AML-193 (cell line): Measurements from ENCODE around the gene MRPL37.
"Not testable (repeated sequence)": the region's sequence is repeated elsewhere in the genome, so short reads cannot be mapped to it uniquely, and the experiment has no call there.

Source experiments
- DNase-seq, 2 experiments: peaks; one replicate each; lab custom pipeline; 2025; lab: John Stamatoyannopoulos, UW

The MRPL37 gene

DNA sequence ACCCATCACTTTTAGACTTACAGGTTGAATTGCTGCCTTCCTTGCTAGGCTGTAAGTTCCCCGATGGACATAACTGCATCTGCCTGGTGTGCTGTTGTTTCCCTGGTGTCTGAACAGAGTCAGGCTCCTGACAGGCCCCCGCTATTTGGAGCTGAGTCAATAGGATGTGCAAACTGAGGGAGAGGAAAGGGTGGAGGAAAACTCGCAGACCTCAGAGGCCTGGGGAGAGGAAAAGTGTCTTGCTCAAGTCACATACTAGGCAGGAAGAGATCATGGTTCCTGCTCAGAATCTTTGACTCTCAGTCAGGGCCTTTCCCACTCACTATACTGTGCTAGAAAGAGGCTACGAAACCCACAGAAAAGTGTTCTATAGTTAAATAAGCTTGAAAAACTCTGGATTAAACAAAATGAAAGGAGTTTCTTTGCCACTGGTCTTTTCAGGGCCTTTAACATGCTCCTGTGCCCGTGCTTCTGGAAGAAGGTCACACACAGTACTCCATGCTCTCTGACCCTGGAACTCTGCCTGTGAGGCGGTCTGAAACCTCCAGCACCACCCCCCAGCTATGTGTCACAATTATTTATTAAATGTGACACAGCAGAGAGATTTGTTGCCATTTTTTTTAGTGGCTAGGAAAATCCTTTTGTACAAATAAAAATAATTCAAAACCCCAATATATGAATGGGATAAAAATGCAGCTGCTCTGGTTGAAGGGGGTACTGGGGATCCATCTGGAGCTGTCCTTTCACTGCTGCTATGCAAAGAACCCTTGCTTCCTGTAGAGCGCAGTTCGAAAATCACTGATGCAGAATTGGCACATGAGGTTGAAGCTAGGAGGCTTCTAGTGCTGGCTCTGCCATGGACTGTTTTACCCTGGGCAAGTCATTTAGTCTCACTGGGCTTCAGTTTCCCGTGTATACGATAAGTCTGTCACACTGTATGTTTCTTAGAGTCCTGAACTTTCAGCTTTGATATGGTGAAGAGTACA, 27.1 kb upstream of the MRPL37 start:
- no peak for DNase-seq

DNA sequence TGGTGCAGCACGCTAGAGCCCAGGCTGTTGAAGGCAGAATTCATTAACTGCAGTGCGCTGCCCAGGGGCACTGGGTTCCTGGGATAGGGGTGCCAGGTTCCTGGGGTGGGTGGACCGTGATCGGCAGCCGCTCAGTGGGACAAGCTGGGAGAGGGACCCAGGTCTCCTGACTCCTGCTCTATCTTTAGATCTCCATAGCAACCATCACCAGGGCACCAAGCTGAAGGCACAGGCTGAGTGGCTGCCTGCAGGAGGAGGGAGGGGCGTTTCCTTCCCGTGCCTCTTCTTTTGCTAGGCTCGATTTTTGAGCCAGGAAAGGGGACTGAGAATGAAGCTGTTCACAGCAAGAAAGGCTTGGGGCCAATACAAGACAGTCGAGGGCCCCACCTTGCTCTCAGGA, 26.3 kb upstream of the MRPL37 start:
- no peak for DNase-seq

DNA sequence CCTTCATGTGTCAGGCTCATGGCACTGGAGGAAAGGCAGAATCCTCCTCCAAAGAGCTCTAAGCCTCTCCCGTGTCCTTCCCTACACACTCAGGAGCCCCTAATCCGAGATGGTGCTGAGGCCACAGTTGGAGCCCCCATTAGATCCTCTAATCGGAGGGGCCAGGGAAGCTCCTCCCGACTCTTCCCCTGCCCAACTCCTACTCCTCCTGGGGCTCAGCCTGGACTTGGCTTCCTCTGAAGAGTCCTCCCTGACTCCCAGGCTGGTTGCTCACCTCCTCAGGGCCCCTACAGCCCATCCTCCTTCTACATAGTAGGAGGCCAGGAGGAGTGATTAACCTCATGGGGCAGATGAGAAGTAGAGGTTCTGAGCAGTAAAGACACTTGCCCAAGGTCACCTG, 25.9 kb upstream of the MRPL37 start:
- DNase-seq: no peak

DNA sequence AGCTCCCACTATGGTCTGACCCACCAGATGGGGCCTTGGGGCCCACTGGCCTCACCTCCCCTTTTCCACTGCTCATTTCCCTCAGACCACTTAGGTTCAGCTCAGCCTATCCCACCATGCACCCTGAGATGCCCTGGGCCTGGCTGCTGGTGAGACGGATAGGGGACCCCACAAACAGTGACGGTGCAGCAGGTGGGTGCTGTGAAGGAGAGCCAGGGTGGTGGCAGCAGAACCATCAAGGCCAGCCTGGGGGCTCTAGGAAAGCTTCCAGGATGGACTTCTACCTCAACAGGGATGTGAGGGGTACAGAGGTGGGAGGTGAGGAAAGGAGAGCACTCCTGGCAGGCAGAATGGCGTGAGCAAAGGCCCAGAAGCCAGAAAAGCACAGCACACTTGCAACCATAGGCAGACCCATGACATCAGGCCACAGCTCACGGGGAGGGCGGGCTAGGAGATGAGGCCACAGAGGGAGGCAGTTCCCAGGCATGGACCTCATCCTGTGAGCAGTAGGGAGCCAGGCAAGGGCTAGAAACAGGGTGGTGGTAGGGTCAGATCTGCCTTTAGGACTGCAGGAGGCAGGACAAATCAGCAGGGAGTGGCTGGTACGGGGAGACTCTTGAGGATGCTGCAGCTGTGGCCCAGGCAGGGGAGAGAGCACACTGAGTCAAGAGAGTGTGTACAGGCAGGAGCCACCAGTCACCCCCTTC, 23.2 kb upstream of the MRPL37 start:
- no peak for DNase-seq

DNA sequence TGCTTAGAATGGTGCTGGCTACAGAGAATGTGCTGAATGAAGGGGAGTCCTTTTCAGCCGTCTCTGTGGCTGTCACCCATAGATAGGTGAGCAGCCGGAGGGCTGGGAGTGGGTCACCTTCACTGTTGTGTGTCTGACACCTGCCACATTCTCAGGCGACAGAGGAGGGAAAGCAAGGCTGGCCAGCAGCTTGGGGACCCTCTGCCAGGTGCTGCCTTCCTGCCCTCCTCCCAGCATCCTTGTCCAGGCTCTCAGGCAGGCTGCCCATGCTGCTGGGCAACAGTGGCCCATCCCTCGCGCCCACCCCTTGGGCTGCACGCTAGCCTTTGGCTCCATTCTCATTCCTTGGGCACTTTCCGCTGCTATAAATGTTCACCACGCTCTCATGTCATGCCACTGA, 22.2 kb upstream of the MRPL37 start:
- no peak for DNase-seq

DNA sequence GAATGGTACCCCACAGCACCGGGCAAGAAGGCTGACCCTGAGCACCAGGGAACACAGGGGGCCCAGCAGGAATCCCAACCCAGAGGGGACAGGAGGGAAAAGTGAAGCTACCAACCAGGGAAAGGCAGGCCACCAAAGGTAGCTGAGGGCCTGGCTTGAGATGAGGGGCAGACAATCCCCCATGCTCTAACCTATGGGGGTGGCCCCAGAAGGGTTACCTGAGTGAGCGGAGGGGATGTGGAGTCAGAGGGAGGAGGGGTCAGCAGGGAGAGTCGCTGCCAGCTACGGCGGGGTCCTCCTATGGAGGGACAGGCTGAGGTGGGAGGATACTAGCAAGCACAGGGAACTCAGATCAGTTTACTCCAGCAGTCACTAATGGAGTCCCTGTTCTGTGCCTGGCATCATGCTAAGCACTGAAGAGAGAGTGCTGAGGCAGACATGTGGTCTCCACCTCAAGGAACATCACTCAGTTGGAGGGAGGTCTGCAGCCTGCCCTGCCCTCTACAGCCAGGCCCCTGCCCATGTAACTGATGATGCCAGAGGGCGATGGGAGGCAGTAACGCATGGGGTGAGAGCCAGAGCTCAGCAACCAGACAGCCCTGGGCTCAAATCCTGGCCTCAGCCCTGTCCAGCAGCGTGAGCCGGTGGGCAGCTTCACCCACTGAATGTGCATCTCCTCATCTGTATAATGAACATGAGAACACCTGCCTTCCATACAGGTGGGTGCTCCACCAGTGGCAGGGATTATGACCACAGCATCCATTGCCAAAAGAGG, 21.5 kb upstream of the MRPL37 start:
- DNase-seq: no peak

DNA sequence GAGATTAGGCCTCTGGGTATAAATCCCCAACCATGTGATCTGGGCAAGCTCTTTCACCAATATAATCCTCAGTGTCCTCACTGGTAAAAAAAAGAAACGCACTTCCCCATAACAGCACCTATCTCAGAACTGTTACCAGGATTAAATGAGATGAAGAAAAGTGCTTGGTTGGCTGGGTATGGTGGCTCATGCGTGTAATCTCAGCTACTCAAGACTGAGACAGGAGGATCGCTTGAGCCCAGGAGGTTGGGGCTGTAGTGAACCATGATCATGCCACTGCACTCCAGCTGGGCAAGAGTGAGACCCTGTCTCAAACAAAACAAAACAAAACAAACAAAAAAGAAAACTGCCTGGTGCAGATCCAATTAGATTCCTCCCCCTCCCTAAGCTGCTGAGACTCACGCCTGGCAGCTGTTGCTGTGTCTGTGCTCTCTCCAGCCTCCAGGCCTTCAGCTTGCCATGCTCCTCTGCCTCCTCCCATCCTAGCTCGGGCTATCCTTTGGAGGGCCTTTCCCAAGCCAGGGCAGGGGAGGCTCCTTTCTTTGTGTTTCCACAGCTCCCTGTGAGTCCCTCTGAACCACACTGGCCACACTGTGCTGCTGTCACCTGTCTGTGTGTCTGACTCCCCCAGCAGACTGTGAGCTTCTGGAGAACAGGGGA, 19.1 kb upstream of the MRPL37 start:
- DNase-seq: no peak

DNA sequence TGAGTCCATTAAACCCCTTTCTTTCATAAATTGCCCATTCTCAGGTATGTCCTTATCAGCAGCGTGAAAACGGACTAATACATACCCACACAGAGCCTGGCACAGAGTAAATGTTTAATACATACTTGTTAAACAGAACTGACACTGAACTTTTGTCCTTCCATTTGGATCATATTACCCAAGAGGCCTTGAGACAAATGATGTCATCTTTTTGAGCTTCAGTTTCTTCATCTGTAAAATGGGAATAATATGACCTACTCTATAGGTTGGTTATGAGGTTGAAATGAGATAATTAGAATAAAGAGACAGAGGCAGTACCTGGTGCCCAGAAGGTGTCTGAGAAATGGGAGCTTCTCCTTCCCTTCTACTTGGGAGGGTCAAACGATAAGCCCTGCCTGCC, 13.9 kb upstream of the MRPL37 start:
- DNase-seq: no peak

DNA sequence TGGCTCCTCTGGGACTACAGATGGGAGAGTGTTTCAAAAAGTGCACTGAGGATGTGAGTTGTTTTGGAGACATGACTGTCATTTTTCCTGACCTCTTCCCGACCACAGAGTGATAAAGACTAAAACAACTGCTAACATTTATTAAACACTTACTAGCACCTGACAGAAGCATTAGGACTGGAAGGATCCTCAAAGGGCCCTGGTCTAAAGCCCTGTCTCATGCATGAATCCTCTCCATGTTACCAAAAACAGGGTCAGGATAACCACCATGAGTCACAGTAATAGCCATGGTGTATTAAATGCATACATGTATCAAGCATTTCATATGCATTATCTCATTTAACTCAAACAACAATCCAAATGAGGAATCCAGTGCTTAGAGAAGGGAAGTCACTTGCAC, 11.7 kb upstream of the MRPL37 start:
- DNase-seq: no peak

DNA sequence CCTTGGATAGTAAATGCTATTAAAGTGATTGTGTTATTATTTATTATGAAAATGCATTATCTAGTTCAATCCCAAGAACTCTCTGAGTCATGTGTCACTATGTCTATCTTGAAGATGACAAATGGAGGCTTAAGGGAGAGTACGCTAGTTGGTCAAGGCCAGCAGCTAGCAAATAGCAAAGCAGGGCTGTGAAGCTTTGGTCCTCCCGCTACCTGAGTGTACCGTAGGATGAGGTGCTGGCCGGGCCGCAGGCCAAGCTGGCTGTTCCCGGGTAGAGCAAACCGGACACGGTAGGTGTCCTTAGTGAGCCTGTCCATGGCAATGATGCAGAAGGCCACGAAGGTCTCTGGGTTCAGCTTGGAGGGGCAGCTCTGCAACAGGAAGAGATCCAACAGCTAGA, 9.4 kb upstream of the MRPL37 start:
- DNase-seq: no peak

DNA sequence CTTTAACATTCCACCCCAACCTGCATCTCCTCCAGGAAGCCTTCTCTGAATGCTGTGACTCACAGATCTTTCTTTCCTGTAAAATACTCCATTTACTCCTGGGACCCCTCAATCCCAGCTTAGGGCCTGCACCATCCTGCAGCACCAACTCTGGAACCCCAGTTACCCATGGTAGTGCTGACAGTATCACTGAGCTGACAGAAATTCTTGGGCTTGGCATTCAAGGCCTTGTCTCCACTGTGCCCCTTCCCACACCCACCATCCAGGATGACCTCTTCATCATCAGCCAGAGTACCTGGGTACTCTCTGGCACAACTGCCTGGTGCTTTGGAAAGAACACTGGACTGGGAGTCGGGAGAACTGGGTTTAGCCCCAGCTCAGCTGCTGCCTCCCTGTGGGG, 8.4 kb upstream of the MRPL37 start:
- no peak for DNase-seq

DNA sequence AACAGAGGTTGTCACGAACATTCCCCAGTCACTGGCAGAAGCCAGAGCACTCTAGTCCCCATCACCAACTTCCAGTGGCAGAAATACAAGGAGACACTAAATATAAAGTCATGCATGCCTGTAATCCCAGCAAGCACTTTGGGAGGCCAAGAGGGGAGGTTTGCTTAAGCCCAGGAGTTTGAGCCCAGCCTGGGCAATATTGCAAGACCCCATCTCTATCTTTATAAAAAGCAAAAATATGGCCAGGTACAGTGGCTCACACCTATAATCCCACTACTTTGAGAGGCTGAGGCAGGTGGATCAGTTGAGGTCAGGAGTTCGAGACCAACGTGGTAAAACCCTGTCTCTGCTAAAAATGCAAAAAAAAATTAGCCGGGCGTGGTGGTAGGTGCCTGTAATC, 6.5 kb upstream of the MRPL37 start:
- DNase-seq: no peak

DNA sequence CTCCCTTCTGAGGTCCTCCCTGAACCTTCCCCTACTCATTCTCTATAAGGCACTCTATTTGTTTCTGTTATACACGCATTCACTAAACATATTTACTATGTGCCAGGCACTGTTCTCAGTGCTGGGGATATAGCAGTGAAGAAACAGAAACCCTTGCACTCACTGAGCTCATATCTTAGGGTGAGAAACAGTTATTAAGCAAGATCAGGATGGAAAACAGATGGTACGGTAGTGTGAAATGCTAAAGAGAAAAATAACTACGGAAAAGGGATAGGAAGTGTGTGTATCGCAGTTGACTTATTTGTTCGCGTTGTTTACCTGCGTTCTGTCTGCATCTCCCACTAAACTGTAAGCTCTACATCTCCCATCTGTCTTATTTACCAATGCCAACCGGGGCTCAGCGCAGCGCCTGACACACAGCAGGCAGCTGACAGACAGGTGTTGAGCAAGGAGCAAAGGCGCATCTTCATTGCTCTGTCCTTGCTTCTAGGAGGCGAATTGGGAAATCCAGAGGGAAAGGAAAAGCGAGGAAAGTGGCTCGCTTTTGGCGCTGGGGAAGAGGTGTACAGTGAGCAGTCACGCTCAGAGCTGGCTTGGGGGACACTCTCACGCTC, 709 bp upstream of the MRPL37 start:
- DNase-seq: no peak

DNA sequence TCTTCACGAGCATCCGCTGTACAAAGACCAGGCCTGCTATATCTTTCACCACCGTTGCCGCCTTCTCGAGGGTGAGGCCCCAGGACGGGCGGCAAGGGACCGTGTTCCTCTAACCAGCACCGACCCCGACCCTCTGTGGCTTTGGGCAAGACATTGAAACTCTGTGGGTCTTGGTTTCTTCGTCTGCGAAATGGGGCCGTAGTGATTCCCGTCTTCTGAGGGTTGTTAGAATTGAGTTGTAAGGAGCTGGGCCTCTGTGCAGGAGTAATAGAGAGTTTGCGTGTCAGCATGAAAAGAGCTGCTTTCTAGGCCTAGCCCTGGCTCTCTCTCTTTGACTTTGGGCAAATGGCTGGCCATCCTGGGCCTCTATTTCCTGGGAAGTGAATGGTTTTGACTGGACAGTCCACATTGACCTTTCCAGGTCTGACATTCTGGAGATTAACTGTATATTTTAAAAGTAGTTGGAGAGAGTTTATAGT, 591 bp downstream of the MRPL37 start:
- DNase-seq: no peak

DNA sequence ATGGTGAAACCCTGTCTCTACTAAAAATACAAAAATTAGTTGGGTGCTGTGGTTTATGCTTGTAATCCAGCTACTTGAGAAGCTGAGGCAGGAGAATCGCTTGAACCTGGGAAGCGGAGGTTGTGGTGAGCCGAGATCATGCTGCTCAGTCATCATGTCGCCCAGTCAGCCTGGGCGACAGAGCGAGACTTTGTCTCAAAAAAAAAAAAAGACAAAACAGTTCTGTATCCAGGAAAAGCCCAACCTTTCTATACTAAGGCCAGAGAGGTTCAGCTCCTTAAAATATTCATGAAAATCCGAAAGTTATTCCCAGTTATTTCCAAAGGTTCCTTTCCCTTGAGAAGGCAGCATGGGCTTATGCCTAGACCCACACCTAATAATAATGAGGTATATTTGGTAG, 4.2 kb downstream of the MRPL37 start:
- DNase-seq: no peak

DNA sequence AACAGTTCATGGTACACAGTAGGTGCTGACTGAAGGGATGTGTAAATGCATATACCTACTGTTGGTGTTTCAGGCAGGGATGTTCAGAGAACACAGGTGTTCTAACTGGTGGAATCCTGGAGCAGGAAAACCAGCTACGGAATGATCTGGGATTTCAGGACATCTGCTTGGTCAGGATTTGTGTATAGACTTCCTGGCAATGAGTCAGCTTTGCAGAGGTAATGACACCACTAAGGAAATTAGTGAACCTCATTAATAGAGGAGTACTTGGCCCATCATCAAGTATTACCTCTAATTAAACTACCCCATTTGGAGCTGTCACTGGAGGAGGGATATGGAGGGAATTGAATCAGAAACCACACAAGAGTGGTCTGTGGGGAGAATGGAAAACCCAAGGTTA, 7.3 kb downstream of the MRPL37 start:
- no peak for DNase-seq

DNA sequence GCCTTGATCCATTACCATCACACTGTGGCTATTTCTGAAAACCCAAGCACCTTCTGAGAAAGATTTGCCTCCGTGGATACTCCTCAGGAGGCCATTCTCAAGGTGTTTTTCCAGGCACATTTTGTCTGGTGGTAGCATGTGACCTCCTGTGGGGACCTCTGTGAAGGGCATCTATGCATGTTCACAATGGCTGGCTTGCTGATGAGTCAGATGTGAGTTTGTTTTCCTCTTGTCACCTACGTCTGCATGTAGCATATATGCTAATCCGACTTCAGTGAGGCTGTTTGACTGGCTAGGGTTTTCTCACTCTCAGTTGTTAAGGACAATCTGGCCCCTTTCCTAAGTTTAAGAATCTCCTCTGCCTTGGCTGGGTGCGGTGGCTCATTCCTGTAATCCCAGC, 7.9 kb downstream of the MRPL37 start:
- not testable (repeated sequence) for DNase-seq

DNA sequence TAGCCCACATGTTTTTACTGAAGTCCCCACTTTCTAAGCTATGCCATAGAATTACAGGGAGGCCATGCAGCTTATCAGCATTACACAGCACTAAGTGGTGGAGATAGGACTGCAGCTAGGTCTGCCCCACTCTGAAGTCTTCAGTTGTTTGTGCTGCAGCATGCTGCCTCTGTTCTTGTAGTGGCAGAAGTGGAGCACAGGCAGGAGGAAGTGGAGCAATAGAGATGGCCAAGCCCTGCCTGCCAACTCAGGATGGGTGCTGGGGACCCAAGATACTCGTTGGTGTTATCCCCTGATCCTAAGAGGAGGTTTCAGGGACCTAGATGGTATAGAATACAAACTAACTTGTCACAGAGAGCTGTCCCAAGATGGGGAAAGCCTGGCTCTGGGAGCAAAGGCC, 12.9 kb downstream of the MRPL37 start:
- DNase-seq: peak in 1 of 2 experiments; percentile 8

DNA sequence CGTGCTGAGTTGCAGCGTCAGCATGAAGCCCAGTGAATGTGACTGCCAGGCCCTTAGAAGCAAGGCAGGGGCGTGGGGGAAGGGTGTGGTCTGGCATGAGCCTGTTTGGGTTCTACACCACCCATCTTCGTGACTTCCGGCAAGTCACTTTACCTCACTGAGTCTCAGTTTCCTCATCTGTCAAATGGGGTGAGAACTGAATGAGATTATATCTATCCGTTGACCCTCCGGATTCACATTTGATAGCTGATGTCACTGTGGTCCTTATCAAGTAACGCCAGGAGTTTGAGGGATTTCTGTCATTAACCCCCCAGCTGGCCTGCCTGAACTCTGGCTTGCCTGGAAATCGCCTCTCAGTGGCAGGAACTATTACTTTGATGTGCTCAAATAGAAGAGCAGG, 15.6 kb downstream of the MRPL37 start:
- no peak for DNase-seq

DNA sequence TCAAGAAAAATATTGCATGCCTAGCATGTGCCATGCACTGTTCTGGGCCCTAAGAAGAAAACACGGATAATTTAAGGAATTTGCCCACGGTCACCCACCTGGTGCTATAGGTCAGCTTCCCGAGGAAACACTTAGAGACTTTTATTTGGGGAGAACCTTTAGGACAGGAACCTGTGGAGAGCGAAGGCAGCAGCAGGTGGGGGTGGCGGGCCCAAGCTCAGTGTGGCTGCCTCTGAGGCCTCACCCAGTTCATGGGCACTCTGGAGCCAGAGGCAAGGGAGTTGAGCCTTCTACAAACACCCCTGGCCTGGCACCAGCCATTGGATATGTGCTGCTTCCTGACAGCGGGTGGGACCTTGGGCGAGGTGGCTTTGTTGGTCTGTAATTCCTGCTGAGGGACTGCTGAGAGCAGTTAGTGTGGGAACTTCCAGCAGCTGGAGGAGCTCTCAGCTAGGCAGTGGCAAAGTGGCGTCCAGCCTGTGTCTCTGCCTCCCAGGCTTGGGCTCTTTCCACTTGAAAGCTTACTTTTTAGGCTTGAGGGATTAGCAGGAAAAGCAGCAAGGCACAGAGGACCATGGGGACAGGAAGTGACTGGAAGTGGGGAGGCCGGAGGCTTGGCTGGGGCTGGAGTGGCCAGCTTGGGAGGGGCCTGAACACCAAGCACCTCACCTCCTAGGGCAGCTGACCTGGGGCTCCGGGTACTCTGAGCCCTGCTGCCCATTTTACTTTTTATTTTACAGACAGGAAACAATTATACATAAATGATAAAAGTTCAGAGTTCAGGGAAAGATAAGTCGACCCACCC, 19.1 kb downstream of the MRPL37 start:
- no peak for DNase-seq

DNA sequence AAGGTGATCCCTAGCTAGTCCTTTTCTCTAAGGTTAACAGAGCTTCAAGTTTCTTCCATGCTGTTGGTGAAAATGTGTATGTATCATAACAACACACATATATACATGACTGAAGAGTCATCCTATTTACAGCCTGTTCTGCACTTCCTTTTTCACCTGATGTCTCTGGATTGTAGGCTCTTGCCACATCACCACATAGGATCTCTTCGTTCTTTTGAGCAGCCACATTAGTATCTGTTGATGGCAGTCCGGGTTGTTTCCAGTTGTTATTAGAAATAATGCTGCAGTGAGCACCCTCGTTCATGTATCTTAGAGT, 19.7 kb downstream of the MRPL37 start:
- DNase-seq: no peak
